ENCODE data around the gene TLE3.

DNA sequence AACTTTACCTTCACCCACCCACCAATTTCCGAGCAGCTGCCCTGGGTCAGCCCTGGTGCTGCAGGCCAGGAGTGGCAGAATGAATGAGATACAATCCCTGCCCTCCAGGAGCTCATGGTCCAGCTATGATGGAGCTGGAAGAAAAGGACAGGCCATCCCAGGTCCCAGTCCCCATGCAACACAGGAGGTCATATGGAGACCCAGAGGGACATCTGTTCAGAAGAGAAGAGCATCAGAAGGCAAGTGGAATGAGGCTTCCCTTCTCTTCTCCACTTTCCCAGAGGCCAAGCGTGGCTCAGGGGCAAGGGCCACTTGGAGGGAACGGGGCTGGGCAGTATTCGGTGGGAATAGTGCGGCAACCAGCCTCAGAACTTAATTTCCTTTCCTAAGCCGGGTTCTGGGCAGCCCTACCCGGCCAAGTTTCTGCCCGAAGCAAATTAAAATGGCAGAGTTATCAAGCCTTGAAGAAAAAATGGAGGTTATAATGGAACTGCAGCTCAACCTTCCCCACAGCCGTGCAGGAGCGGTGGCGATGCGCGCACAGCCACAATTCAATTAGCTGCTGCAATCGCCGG is 35.9 kb downstream of the TLE3 start:
- TF ChIP-seq, protein P1, sequence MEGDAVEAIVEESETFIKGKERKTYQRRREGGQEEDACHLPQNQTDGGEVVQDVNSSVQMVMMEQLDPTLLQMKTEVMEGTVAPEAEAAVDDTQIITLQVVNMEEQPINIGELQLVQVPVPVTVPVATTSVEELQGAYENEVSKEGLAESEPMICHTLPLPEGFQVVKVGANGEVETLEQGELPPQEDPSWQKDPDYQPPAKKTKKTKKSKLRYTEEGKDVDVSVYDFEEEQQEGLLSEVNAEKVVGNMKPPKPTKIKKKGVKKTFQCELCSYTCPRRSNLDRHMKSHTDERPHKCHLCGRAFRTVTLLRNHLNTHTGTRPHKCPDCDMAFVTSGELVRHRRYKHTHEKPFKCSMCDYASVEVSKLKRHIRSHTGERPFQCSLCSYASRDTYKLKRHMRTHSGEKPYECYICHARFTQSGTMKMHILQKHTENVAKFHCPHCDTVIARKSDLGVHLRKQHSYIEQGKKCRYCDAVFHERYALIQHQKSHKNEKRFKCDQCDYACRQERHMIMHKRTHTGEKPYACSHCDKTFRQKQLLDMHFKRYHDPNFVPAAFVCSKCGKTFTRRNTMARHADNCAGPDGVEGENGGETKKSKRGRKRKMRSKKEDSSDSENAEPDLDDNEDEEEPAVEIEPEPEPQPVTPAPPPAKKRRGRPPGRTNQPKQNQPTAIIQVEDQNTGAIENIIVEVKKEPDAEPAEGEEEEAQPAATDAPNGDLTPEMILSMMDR (IDR thresholded peaks at IDR 0.05), result no peak
- TF ChIP-seq POLR2AphosphoS5 (IDR thresholded peaks at IDR 0.05) (no peak), POLR2A (IDR thresholded peaks at IDR 0.05) (no peak)
